ENCODE results near the gene RMI1. TPM values are rescaled to one million over a fixed set of nuclear protein-coding genes. Genes with fewer than 3 reads are reported as not detected.

Gene RMI1
- total and polyA plus RNA-seq, 2 donors (not counting 3 experiments of a cell fraction or from before 2014, with no cell fraction given): 1.1 to 11.5 TPM

- POLR2A ChIA-PET: interaction anchor here (0.7 kb wide), 1 partner anchor 207 kb away, joined by 3 read pairs; no protein-coding TSS in a partner anchor
- DNase-seq (ENCODE audit: low read depth, low spot score): no peak
- dilution Hi-C loops (cut with MboI; ENCODE audit: extremely low pct_ligation_motif_present, low sequenced_read_pairs) (no loop called here), intact Hi-C loops (cut with micrococcal nuclease) (no loop called here)
- CTCF ChIA-PET: interaction anchor here (2.7 kb wide), 1 partner anchor 294 kb away, joined by 17 read pairs; no protein-coding TSS in a partner anchor
- BruUV-seq (replicated peaks): no TSS peak
- H2AFZ ChIP-seq (ENCODE audit: low read depth, low read length): no peak overlapping the region
- no peaks in the 10 kb centered on the region for H4K20me1 ChIP-seq (replicated peaks; ENCODE audit: control insufficient read depth, extremely low read depth, insufficient read depth, low read length)
- no peaks in the 10 kb centered on the region for H3K9me1 ChIP-seq (replicated peaks; ENCODE audit: control insufficient read depth, extremely low read depth, insufficient read depth, low read length)
- no peak overlapping the region for H3K4me3 ChIP-seq (replicated peaks in 1 of 3; ENCODE audit: insufficient read depth in 1 of 3, low read depth in 1 of 3, low read length in 3 of 3)
- H3K9ac ChIP-seq (replicated peaks; ENCODE audit: extremely low read depth, insufficient read depth, low read length): no peak overlapping the region
- H3K27me3 ChIP-seq (ENCODE audit: control insufficient read depth in 2 of 2, insufficient read depth in 2 of 2, low read length in 2 of 2): no peaks in the 10 kb centered on the region
- H3K36me3 ChIP-seq (ENCODE audit: control insufficient read depth in 2 of 2, extremely low read depth in 1 of 2, insufficient read depth in 2 of 2, low read length in 2 of 2): peaks cover 10 to 33% of the 10 kb centered on the region in 2 experiments
- no peaks in the 10 kb centered on the region for H3K9me3 ChIP-seq (replicated peaks; ENCODE audit: control insufficient read depth, insufficient read depth, low read length)
- H3K4me2 ChIP-seq (ENCODE audit: insufficient read depth, low read length): no peak overlapping the region
- no peaks in the 10 kb centered on the region for H3K4me1 ChIP-seq (ENCODE audit: control insufficient read depth, extremely low read depth, insufficient read depth, low read length)
- no peak overlapping the region for H3K27ac ChIP-seq (ENCODE audit: insufficient read depth, low read depth, low read length)
- FAIRE-seq: no peak
- TF ChIP-seq MYC (IDR thresholded peaks at IDR 0.05; ENCODE audit: low read depth, low read length): no peak
- TF ChIP-seq MAX (IDR thresholded peaks at IDR 0.05; ENCODE audit: insufficient read depth, insufficient read length): no peak
- no peak for TF ChIP-seq EZH2 (IDR thresholded peaks at IDR 0.05; ENCODE audit: borderline replicate concordance, low read depth, low read length, severe bottlenecking)
- no peak for TF ChIP-seq JUN (IDR thresholded peaks at IDR 0.05; ENCODE audit: borderline replicate concordance, insufficient read depth, insufficient read length, low read depth)
- no peak for TF ChIP-seq GATA2 (IDR thresholded peaks at IDR 0.05; ENCODE audit: insufficient read depth, insufficient read length, low read depth, low read length)
- no peak for TF ChIP-seq POLR2AphosphoS5 (IDR thresholded peaks at IDR 0.05; ENCODE audit: insufficient read depth, low read depth, low read length)
- TF ChIP-seq FOS (IDR thresholded peaks at IDR 0.05; ENCODE audit: borderline replicate concordance, insufficient read depth, low read length): no peak
- no peak for TF ChIP-seq CTCF (IDR thresholded peaks at IDR 0.05; ENCODE audit: extremely low read depth in 1 of 2, insufficient read depth in 1 of 2, low read depth in 1 of 2, low read length in 2 of 2)
- no peak for TF ChIP-seq POLR2A (IDR thresholded peaks at IDR 0.05; ENCODE audit: low read depth, low read length)
- peaks cover 14% of the 10 kb centered on the region for H3K79me2 ChIP-seq (ENCODE audit: control insufficient read depth, insufficient read depth, low read length)
These were observed 13.5 kb upstream of the RMI1 start for GRCh38 chr9:83967073-83967472.

Measured in endothelial cell of umbilical vein (primary cell).